Skeletal muscle tissue (tissue), 4 donors: Measurements from ENCODE around the gene DDR2. TPM values are rescaled to one million over a fixed set of nuclear protein-coding genes. Genes with fewer than 3 reads are reported as not detected.

Experiments used
- H3K27ac ChIP-seq: one replicate; pipeline ENCODE4 v1.7.0; 2013; ENCODE audit warnings: mild to moderate bottlenecking, low read depth, low read length, inconsistent platforms
- H3K27me3 ChIP-seq, 3 donors: one replicate each; pipeline ENCODE4 v1.7.0; 2013; ENCODE audit warnings: low read length in 3 of 3; ENCODE audit not compliant: control insufficient read depth in 3 of 3, insufficient read depth in 3 of 3
- H3K36me3 ChIP-seq, 3 donors: one replicate each; pipeline ENCODE4 v1.7.0; 2013; ENCODE audit warnings: low read length in 3 of 3; ENCODE audit not compliant: control insufficient read depth in 3 of 3, insufficient read depth in 3 of 3
- H3K4me1 ChIP-seq, 3 donors: one replicate each; pipeline ENCODE4 v1.7.0; 2013; ENCODE audit warnings: low read length in 3 of 3, mild to moderate bottlenecking in 3 of 3; ENCODE audit not compliant: control insufficient read depth in 3 of 3, insufficient read depth in 3 of 3
- H3K4me3 ChIP-seq, 3 donors: one replicate each; pipeline ENCODE4 v1.7.0; 2013; ENCODE audit warnings: low read length in 3 of 3
- H3K9ac ChIP-seq, 3 donors: one replicate each; pipeline ENCODE4 v1.7.0; 2013; ENCODE audit warnings: low read length in 3 of 3, mild to moderate bottlenecking in 3 of 3, moderate library complexity in 2 of 3, low read depth in 1 of 3
- H3K9me3 ChIP-seq, 3 donors: one replicate each; pipeline ENCODE4 v1.7.0; 2013; ENCODE audit warnings: low read length in 3 of 3; ENCODE audit not compliant: control insufficient read depth in 3 of 3
- total RNA-seq: library from RNA; depleted of rRNA; stranded (reverse); fragments of >200 nt; gene quantifications from one replicate; pipeline ENCODE4 v1.2.3, GENCODE V29; 2014
- donor health status: Osteomylitis.

DDR2 gene
- total RNA-seq, 1 donor from 2014 or later, result 40.2 TPM

DNA sequence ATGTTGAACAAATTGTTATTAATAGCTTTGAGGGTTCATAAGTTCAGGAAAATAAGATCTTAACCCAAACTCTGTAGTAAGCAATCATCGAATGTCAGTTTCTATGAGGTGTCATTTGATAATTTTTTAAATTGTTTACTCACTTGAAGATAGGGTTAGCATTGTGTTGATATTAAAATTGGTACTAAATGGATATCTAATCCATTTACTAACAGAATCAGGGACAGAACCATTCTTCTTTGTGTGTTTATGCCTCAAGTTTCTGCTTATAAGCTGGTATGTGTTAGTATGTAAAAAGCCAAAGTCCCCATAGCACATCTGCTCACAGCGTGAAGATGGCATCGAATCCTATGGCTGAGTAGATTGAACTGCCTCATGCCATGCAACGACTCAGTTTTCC, 13.4 kb downstream of the DDR2 start:
- Histone ChIP-seq H3K9me3 (no peaks in the 10 kb centered on the region), H3K27me3 (no peaks in the 10 kb centered on the region), H3K4me3 (no peak overlapping the region), H3K36me3 (no peaks in the 10 kb centered on the region), H3K4me1 (peaks cover 0 to 6% (median 0%) of the 10 kb centered on the region in 3 donors), H3K9ac (no peak overlapping the region), H3K27ac (no peak overlapping the region)

GRCh38 chr1:162649583-162649982, 17.3 kb downstream of the DDR2 start:
- Histone ChIP-seq H3K27ac (no peak overlapping the region), H3K9me3 (no peaks in the 10 kb centered on the region), H3K4me1 (peaks cover 0 to 9% (median 0%) of the 10 kb centered on the region in 3 donors), H3K27me3 (no peaks in the 10 kb centered on the region), H3K9ac (no peak overlapping the region), H3K36me3 (no peaks in the 10 kb centered on the region), H3K4me3 (no peak overlapping the region)

- H3K4me3 ChIP-seq, result no peak overlapping the region
- no peak overlapping the region for H3K9ac ChIP-seq
- H3K27ac ChIP-seq, result no peak overlapping the region
- H3K27me3 ChIP-seq, result no peaks in the 10 kb centered on the region
- no peaks in the 10 kb centered on the region for H3K36me3 ChIP-seq
- peaks cover 0 to 20% (median 4%) of the 10 kb centered on the region in 3 donors for H3K4me1 ChIP-seq
- no peaks in the 10 kb centered on the region for H3K9me3 ChIP-seq
Measured at GRCh38 chr1:162654915-162655620, 22.8 kb downstream of the DDR2 start.

DNA sequence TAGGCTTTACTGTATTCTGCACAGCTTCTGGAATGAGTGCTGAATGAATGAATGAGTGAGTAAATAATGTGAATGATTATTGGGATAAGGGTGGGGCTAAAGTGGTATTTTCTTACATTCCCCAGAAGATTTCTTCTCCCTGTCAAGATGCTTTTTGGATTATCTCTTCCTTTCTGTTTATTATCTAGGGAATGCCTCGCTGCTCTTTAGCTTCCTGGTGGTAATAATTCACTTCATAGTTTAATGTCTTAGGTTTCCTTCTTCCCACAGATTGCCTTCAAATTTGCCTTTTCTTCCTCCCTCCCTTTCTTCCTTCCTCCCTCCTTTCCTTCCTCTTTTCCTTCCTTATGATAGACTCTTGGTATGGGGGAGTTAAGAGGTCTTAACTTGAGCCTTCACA, 24.0 kb downstream of the DDR2 start:
- H3K27me3 ChIP-seq, result no peaks in the 10 kb centered on the region
- H3K4me1 ChIP-seq, result peaks cover 0 to 20% (median 4%) of the 10 kb centered on the region in 3 donors
- no peaks in the 10 kb centered on the region for H3K36me3 ChIP-seq
- H3K9me3 ChIP-seq, result no peaks in the 10 kb centered on the region
- no peak overlapping the region for H3K27ac ChIP-seq
- H3K9ac ChIP-seq, result no peak overlapping the region
- H3K4me3 ChIP-seq, result no peak overlapping the region

DNA sequence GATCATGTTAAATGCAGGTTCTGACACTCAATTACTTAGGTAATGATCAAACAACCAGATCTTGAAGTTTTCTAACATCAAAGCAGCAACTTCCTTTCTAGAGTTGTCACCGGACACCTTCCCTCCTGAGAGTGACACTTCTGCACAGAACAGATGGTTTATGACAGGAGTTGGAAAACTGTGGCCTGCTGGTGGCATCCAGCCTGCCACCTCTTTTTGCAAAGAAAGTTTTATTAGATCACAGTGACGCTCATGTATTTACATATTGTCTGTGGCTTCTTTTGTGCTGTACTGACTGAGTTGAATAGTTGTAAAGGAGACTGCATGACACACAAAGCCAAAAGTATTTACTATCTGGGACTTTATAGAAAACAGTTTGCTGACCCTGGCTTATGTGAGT, 28.3 kb downstream of the DDR2 start:
- Histone ChIP-seq H3K27ac (no peak overlapping the region), H3K27me3 (no peaks in the 10 kb centered on the region), H3K4me3 (no peak overlapping the region), H3K9me3 (no peaks in the 10 kb centered on the region), H3K4me1 (peaks cover 3 to 12% (median 4%) of the 10 kb centered on the region in 3 donors), H3K9ac (no peak overlapping the region), H3K36me3 (no peaks in the 10 kb centered on the region)

DNA sequence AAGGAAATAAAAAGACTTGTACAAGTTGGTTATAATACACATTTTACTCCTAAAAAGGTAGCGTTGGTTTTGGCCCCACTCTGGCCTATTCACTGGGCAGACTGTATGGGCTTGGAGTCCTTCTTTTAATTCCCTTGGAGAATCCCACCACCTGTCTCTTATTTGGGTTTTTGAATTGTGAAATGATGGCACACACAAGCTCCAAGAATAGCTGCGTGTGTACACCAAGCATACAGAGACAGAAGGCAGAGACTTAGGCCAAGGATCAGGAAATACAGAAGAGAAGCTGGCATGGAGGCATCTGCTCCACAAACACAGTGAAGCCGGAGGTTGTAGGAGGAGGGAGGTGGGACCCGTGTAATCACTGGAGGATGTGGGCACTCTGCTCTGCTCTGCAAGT, 29.1 kb downstream of the DDR2 start:
- Histone ChIP-seq H3K9me3 (no peaks in the 10 kb centered on the region), H3K36me3 (no peaks in the 10 kb centered on the region), H3K9ac (no peak overlapping the region), H3K27me3 (no peaks in the 10 kb centered on the region), H3K27ac (no peak overlapping the region), H3K4me3 (no peak overlapping the region), H3K4me1 (peaks cover 3 to 12% (median 4%) of the 10 kb centered on the region in 3 donors)

GRCh38 chr1:162662013-162662412, 29.7 kb downstream of the DDR2 start:
- Histone ChIP-seq H3K27me3 (no peaks in the 10 kb centered on the region), H3K9ac (no peak overlapping the region), H3K4me1 (peaks cover 3 to 10% (median 4%) of the 10 kb centered on the region in 3 donors), H3K9me3 (no peaks in the 10 kb centered on the region), H3K36me3 (no peaks in the 10 kb centered on the region), H3K27ac (no peak overlapping the region), H3K4me3 (no peak overlapping the region)

GRCh38 chr1:162663086-162663485, 30.8 kb downstream of the DDR2 start:
- Histone ChIP-seq H3K4me1 (peaks cover under 1 to 9% (median 3%) of the 10 kb centered on the region in 3 donors), H3K9me3 (no peaks in the 10 kb centered on the region), H3K9ac (no peak overlapping the region), H3K27ac (no peak overlapping the region), H3K36me3 (no peaks in the 10 kb centered on the region), H3K27me3 (no peaks in the 10 kb centered on the region), H3K4me3 (no peak overlapping the region)

GRCh38 chr1:162663589-162664106, 31.4 kb downstream of the DDR2 start:
- Histone ChIP-seq H3K4me1 (peaks cover 0 to 4% (median 3%) of the 10 kb centered on the region in 3 donors), H3K9ac (no peak overlapping the region), H3K4me3 (no peak overlapping the region), H3K9me3 (no peaks in the 10 kb centered on the region), H3K27me3 (no peaks in the 10 kb centered on the region), H3K27ac (no peak overlapping the region), H3K36me3 (no peaks in the 10 kb centered on the region)

DNA sequence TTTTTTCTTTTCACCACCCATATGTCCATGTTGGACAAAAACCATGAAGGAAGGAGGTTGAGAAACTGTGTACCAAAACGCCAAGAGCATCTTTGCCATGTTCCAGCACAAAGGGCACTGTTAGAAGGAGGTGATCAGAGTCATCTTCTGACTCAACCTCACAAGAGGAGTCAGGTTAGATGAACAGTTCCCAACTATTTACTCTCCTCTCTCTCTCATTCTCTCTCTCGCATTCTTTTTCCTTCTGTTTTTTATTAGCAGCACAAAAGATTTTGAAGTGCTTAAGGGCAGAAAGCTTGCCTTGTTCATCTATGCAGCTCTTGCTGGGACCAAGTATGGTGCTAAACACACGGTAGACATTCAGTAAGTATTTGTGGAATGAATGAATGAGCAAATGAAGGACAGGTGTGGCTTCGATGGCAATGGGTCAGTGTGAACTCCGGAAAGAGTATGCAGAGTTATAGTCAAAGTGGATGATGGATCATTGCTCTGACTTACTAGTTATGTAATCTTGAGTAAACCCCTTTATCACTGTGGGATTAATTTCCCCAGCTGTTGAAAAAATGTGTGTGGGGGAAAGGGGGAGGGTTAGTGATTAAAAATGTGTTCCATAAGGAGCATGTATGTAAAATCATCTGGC, 33.9 kb downstream of the DDR2 start:
- Histone ChIP-seq H3K4me1 (peaks cover 4 to 7% (median 6%) of the 10 kb centered on the region in 3 donors), H3K36me3 (no peaks in the 10 kb centered on the region), H3K27ac (no peak overlapping the region), H3K27me3 (no peaks in the 10 kb centered on the region), H3K9ac (no peak overlapping the region), H3K4me3 (no peak overlapping the region), H3K9me3 (no peaks in the 10 kb centered on the region)
